Left renal cortex interstitium (tissue), 4 donors: Measurements from ENCODE around the gene FAM13C. TPM values are rescaled to one million over a fixed set of nuclear protein-coding genes. Genes with fewer than 3 reads are reported as not detected.

ENCODE experiments used
- DNase-seq, 4 donors: peaks; one replicate each; pipeline ENCODE4 v3.0.0-alpha.2; 2013; ENCODE audit warnings: low read depth in 4 of 4, low spot score in 2 of 4, missing footprints in 1 of 4
- polyA plus RNA-seq, 4 donors: library from polyadenylated mRNA; unstranded; fragments of 120-200 nt; gene quantifications; one replicate each; pipeline ENCODE4 v1.2.1, GENCODE V29; 2013; ENCODE audit not compliant: insufficient read length in 4 of 4

FAM13C gene
- polyA plus RNA-seq, 4 donors = 6.4 to 9.4 (median 8.0) TPM

GRCh38 chr10:59320355-59320754 lies 42.0 kb downstream of the FAM13C start:
- no peak for DNase-seq

- DNase-seq = no peak
Measured at GRCh38 chr10:59319854-59320253, 42.5 kb downstream of the FAM13C start.

DNA sequence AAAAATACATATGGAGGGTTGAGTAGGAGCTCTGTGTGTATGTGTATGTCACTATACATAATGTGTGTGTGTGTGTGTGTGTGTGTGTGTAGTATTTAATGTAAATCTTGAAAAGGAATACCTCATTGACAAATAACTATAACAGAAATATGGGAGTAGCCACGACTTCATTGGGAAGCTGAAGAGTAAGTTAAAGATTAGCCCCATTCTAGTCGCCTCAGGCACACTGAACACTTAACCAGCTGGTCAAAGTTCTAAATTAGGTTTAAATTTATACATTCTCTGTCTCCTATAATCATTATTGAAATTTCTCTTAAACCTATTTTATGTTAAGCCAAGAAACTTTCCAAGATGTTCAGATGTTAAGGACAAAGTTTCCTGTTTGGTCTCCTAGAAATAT lies 45.3 kb downstream of the FAM13C start:
- DNase-seq = no peak

DNA sequence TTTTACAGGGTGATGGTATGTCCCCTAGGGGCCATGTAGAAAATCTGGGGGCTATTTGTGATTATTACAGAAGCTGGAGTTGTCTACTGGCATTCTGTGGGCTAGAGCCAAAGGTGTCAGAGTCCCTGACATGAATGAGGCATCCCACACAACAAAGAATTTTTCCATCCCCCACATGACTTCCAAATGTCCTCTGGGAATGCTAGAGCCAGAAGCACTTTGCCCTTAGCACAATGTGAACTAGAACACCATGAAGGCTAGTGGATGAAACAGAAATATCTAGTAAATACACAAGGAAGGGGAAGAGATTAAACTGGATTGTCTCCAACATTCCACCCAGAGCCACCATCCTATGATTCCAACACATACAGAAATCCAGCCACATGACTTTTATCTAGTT lies 46.9 kb downstream of the FAM13C start:
- DNase-seq = peak in 1 of 4 donors; percentile 10

DNA sequence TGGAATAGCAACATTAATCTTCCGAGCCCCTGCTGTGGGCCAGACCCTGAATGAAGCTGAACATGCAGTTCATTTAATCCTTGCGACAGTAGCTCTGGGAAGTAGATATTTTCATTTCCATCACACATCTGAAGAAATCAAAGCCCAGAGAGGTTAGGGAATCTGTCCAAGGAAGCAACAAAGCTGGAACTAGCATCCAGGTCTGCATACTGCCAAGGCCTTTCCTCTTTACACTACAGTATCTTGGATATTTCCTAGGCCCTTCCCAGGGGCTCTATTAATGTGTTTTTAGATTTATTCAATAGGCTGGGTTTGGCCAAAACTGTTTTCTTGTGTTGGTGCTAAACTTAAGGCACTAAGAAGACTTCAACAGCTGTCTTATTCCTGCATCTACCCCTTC lies 48.1 kb downstream of the FAM13C start:
- DNase-seq = no peak

DNA sequence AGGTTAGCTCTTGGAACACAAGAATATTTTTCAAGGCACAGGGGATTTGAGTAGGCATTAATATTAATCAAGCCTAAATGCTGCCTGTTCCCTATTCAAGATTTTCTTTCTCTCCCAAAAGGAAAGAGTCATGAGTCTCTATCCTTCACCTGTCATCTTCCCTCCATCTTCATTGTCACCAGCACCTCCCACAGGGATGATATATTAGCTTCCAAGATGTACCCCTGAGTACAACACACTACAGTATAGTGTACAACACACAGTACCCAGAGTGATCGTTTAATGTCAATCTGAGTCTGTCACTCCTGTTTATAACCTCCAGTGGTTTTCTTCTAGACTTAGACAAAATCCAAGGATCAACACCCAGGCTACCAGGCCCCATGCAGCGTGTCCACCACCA lies 50.1 kb downstream of the FAM13C start:
- no peak for DNase-seq

- no peak for DNase-seq
Measured at GRCh38 chr10:59311025-59311424, 51.3 kb downstream of the FAM13C start.

DNA sequence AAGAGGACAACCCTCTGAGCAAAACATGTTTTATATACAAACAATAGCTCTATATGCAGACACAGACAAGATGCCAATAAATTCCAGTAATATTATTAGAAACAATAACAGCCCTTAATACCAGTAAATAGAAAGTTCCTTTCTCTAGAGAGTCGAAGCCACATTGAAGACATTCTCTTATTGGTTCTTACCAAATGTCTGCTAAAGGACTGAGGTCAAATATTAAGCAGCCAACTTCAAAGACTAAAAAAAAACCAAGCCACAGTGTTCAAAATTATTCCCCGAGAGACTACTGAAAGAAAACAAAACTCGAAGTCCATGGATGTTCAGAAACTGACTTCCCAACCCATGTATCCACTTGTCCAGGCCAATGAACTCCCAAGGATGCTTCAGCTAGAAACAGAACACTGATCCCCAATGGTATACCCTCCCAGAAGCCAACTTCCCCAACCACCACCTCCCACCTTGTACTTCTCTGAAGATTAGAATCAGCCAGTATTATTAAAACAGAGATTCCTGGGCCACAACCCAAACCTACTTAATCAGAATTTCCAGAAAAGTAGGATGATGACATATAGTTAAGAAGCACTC lies 51.9 kb downstream of the FAM13C start:
- no peak for DNase-seq

GRCh38 chr10:59304521-59305097 lies 57.7 kb downstream of the FAM13C start:
- DNase-seq = no peak

DNA sequence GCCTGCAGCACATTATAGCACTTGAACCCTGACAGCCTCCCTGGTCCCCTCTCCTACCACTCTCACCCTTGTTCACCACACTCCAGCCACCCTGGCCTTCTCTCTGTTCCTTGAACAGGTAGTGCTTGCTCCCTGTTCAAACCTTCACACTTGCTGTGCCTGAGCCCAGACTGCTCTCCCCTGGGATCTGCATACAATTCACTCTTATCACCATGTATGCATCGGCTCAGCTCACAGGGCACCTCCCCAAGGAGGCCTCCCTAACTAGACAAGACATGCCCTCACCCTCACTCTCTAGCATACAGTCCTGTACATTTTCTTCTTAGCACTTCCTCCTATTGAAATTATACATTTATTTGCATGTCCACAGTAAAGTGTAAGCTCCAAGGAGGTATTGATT lies 59.3 kb downstream of the FAM13C start:
- DNase-seq = no peak

- DNase-seq = no peak
Measured at GRCh38 chr10:59302381-59302780, 60.0 kb downstream of the FAM13C start.

GRCh38 chr10:59301067-59301754 lies 61.1 kb downstream of the FAM13C start:
- DNase-seq = no peak

DNA sequence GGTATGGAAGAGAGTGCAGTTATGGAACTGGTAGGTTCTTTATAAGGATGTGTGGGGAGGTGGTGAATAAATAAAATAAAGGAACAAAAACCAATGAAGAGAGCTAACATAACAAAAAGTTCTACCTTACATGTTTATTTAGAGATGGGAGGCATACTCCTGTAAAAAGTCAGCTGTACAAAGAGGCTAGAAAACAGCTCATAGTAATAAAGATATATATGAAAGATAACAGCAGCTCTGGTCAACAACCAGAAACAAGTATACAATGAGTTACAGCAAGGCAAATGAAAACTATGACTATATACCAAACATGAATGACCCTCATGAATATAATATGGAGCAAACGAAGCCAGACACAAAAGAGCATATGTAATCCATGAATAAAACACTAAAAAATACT lies 62.0 kb downstream of the FAM13C start:
- DNase-seq = no peak

DNA sequence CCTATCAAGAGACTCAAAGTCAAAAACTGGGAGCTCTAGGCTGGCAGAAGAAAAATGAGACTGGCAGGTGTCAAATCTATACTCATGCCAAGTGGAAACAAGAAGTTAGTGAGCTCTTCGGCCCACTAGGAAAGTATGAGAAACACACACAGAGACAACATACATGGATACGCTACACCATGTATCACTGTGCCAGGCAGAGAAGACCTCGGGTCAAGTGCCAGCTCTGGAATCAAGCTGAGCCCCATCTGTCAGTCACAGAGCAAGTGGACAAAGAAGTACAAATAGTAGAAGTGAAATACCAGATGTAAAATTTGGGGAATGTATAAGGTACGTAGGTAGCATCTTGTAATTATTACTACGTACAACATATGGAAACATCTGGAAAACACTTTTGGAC lies 62.4 kb downstream of the FAM13C start:
- DNase-seq = no peak

GRCh38 chr10:59290448-59290847 lies 71.9 kb downstream of the FAM13C start:
- no peak for DNase-seq

DNA sequence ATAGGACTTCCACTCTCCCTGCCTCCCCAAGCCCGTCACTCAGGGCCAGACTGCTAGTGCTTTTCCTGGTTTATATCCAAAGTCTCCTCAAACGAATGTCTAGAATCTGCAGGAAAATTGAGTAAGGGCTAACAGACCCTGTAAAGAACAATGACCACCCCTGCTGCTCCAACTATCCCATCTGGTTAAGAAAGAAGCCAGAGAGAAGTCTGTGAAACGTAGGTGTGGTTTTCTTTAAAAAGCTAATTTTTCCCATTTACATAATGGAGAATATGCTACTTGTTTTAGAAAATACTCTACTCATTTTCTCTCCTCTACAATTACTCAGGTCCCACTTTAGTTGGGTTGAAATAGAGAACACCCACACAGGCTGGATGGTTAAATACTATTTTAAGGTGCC lies 72.5 kb downstream of the FAM13C start:
- no peak for DNase-seq

DNA sequence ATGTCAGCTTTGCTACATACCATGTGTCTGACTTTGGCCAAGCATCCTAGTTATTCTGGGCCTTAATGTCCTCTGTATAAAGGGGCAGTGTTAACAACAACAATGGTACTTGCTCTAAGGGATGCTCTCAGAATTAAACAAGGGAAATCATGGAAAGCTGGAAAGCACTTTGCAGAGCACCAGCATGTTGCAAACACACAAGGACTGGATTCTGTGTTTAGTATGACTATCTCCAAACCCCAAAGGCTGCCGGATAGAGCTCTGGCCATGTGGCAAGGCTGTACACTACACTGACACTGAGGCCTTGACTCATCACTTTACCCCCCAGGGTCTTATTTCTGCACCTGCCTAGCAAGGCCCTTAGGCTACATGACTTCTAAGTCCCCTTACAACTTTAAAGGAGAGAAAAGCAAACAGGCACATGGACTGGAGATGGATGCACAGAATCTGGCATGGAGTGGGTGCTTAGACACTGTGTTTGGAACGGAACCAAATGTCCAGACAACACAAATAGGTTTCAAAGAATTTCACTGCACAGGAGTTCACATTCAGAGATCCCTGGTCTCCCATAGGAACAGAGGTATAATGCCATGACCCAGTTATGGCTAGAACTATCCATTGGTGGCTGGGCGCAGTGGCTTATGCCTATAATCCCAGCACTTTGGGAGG lies 74.6 kb downstream of the FAM13C start:
- DNase-seq = no peak

- DNase-seq = no peak
Measured at GRCh38 chr10:59285848-59286247, 76.5 kb downstream of the FAM13C start.

DNA sequence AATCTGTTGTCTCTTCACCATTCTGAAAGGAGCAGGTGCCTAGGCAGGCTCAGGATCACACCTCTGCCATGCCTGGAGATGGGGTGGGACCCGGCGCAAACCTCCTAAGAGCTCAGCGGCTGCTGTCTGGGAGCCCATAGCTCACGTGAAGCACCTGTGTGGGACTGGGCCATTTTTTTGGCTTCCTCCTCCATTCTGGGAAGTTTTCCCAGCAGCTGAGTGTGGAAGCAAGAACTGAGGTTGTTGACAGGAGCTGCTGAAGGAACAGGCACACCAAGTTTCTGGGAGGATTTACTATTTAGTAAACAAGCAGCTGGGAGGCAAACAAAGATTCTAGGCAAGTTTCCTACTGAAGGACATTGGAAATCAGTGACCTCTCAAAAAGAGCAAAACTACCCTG lies 77.3 kb downstream of the FAM13C start:
- no peak for DNase-seq

- DNase-seq = no peak
Measured at GRCh38 chr10:59284118-59284975, 78.0 kb downstream of the FAM13C start.
